HT1080 (cell line): ENCODE results near the gene RPL13. TPM values are rescaled to one million over a fixed set of nuclear protein-coding genes. Genes with fewer than 3 reads are reported as not detected.
A peak's percentile ranks its signal among the peaks of the same experiment; 100 is the strongest.

ENCODE experiments used
- DNase-seq: peaks from one replicate; pipeline ENCODE4 v3.0.0-alpha.2; 2015; ENCODE audit warnings: low read depth
- total RNA-seq: library from RNA; depleted of rRNA; stranded (reverse); fragments of >200 nt; shearing (Covaris generic); gene quantifications from 2 replicates; pipeline ENCODE4 v1.2.3, GENCODE V29; 2014

The RPL13 gene
- total RNA-seq, 1 experiment from 2014 or later: 4,778 TPM

GRCh38 chr16:89596061-89596689, 35.7 kb downstream of the RPL13 start:
- DNase-seq: no peak

GRCh38 chr16:89596957-89597649, 36.6 kb downstream of the RPL13 start:
- DNase-seq: no peak

GRCh38 chr16:89598199-89598598, 37.7 kb downstream of the RPL13 start:
- no peak for DNase-seq

GRCh38 chr16:89599451-89599858, 39.0 kb downstream of the RPL13 start:
- peak; percentile 47 for DNase-seq

- DNase-seq: no peak
Measured at GRCh38 chr16:89599902-89600301, 39.4 kb downstream of the RPL13 start.

- no peak for DNase-seq
Measured at GRCh38 chr16:89600427-89600826, 39.9 kb downstream of the RPL13 start.

GRCh38 chr16:89600956-89601355, 40.5 kb downstream of the RPL13 start:
- DNase-seq: no peak

GRCh38 chr16:89601906-89602272, 41.4 kb downstream of the RPL13 start:
- no peak for DNase-seq

GRCh38 chr16:89602273-89602951, 41.9 kb downstream of the RPL13 start:
- peak; percentile 88 for DNase-seq

- no peak for DNase-seq
Measured at GRCh38 chr16:89602952-89603590, 42.6 kb downstream of the RPL13 start.

GRCh38 chr16:89604764-89605163, 44.3 kb downstream of the RPL13 start:
- no peak for DNase-seq

- no peak for DNase-seq
Measured at GRCh38 chr16:89605186-89605970, 44.9 kb downstream of the RPL13 start.

GRCh38 chr16:89606006-89606405, 45.5 kb downstream of the RPL13 start:
- no peak for DNase-seq

- DNase-seq: no peak
Measured at GRCh38 chr16:89607453-89607852, 47.0 kb downstream of the RPL13 start.

GRCh38 chr16:89607937-89608740, 47.7 kb downstream of the RPL13 start:
- DNase-seq: no peak

- no peak for DNase-seq
Measured at GRCh38 chr16:89610108-89610453, 49.6 kb downstream of the RPL13 start.

- no peak for DNase-seq
Measured at GRCh38 chr16:89612415-89613166, 52.1 kb downstream of the RPL13 start.

- no peak for DNase-seq
Measured at GRCh38 chr16:89613231-89613953, 52.9 kb downstream of the RPL13 start, which contains the start of gene DPEP1. TSS of gene DPEP1 (plus strand) at chr16:89613642. CDS start at chr16:89630411, 16,769 bp downstream.

- DNase-seq: no peak
Measured at GRCh38 chr16:89613954-89614459, 53.5 kb downstream of the RPL13 start.
